HG02759 (cell line): ENCODE measurements around the gene OR8D1.
"Not testable (repeated sequence)": the region's sequence is repeated elsewhere in the genome, so short reads cannot be mapped to it uniquely, and the experiment has no call there.

Experiments
- ATAC-seq: cut with Tn5 transposase; IDR thresholded peaks from one replicate; pipeline ENCODE4 v1.9.1; 2021; ENCODE audit warnings: mild to moderate bottlenecking, moderate library complexity; ENCODE audit not compliant: unreplicated experiment

Gene OR8D1

DNA sequence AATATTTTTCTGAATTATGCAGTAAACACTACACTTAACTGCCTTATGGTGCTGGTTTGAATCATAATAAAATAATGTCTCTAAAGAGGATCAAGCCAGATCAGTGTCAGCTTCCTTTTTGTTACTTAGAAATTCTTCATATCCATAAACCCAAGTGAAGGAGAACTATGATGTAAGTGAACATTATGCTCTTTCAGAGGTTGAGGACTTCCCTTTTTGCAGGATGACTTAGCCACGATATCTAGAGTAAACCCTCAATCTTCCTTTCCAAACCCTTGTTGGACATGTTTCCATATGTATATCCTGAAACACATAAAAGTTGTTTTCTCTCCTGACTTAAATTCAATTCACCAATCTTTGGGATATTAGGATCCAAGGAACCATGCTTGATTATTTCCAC, 19.1 kb downstream of the OR8D1 start:
- no peak for ATAC-seq

DNA sequence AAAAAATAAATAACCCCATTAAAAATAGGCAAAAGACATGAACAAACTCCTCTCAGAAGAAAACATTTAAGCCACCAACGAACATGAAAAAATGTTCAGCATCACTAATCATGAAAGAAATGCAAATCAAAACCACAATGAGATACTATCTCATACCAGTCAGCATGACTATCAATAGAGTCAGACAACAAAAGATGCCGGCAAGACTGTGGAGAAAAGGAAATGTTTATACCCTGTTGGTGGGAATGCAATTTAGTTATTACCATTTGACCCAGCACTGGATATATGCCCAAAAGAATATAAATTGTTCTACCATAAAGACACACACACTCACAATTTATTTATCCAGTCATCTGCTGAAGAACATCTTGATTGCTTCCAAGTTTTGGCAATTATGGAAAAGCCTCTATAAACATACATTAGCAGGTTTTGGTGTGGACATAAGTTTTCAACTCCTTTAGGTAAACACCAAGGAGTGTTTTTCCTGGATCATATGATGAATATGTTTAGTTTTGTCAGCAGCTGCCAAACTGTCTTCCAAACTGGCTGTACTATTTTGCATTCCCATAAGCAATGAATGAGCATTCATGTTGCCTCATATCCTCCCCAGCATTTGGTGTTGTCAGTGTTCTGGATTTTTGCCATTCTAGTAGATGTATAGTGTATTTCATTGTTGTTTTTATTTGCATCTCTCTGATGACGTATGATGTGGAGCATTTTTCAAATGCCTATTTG, 28.0 kb downstream of the OR8D1 start:
- ATAC-seq = no peak

DNA sequence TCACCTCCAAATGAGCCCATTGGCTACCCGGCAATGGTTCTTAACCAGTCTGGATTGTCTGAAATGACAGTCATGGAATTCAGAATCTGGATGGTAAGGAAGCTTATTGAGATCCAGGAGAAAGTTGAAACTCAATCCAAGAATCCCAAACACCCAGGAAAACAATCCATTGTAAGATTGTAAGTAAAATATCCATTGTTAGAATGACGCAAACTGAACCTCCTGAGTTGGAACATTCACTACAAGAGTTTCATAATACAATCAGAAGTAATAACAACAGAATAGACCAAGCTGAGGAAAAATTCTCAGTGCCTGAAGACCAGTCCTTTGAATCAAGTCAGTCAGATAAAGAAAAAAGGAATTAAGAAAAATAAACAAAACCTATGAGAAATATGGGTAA, 35.5 kb downstream of the OR8D1 start:
- no peak for ATAC-seq

DNA sequence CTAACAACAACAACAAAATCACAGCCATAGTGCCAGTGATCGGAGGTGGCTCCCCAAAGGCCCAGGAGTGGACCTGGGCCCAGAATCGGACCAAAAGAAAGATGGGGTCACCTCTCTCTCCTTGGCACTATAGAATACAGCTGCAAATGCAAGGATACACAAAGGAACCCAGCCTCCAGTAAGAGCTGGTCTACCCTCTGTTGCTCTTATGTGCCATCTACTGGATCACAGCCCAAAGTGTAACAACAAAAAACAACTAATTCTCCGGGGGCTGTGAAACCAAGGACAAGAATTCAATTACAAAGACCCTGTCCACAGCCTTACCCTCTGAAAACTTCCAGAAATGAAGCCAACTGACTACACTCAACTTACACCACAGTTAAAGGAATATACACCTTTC, 35.9 kb downstream of the OR8D1 start:
- ATAC-seq = no peak

DNA sequence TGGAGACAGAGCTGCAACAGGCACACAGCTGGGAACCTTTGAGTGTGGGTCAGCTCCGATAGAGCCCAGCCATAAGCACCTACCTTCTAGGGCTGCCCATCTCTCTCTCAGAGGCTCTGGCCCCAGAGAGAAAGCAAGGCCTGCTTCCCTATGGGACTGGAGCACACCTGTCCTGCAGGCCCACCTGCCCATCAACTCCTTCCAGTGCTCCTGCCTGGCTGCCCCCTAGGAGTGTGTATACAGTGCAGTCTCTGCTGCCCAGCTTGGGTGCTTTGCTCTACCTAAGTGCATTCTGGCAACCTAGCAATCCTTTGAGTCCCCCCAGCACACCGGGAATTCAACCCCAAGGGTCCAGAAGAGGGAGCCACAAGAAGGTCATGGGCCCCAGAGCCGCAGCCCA, 36.5 kb downstream of the OR8D1 start:
- ATAC-seq = no peak

DNA sequence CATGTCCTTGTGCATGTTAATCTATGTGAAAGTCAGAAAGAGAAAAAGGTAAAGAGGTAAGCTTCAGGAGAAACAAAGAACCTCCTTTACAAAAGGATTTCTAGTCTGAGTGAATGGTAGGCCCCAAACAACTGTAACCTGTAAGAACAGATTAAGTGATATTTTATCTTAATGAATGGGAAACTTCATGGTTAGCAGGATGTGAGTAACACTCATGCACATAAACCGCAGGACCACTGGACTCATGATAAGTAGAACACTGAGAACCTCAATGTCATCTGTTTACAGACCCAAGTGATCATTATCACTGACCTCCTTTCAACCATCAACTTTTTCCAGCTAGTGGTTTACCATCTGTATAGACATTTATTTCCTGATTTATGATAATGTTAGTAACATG, 37.7 kb downstream of the OR8D1 start:
- ATAC-seq = no peak

DNA sequence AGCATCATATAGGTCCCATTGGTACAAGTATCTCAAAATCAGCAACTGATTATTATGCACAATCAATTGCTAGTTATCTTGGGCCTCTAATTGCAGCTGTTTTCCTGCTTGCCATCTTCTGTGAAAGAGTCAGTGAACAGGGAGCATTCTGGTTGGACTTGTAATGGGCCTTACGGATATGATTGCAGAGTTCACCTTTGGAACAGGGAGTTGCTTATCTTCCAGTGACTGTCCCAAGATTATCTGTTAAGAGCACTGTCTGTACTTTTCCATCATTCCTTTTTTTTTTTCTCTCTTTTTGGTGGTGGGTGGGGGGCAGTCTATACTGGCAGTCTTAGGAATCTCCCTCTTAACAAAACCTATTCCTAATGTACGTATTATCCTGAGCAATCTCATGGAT, 39.7 kb downstream of the OR8D1 start:
- no peak for ATAC-seq

DNA sequence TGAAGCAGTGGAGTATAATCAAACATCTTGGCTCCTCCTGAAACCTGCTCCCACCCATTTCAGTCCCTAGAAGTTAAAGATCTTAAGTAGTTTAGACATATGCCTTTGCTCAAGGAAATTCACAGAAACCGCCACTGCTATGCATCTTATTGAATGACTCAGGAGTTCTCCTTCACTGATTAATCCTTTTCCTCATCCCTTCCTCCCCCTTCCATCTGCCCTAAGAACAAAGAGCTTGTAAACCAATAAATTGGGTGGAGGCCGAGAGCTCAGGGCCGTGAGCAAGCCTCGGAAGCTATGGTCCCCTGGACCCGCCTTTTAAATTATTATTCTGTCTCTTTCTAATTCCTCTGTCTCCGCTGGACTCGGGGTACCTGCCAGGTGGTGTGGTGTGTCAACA, 42.9 kb downstream of the OR8D1 start:
- not testable (repeated sequence) for ATAC-seq

DNA sequence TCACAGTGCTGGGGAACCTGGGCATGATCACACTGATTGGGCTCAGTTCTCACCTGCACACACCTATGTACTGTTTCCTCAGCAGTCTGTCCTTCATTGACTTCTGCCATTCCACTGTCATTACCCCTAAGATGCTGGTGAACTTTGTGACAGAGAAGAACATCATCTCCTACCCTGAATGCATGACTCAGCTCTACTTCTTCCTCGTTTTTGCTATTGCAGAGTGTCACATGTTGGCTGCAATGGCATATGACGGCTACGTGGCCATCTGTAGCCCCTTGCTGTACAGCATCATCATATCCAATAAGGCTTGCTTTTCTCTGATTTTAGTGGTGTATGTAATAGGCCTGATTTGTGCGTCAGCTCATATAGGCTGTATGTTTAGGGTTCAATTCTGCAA, 48.7 kb downstream of the OR8D1 start:
- ATAC-seq = not testable (repeated sequence)

DNA sequence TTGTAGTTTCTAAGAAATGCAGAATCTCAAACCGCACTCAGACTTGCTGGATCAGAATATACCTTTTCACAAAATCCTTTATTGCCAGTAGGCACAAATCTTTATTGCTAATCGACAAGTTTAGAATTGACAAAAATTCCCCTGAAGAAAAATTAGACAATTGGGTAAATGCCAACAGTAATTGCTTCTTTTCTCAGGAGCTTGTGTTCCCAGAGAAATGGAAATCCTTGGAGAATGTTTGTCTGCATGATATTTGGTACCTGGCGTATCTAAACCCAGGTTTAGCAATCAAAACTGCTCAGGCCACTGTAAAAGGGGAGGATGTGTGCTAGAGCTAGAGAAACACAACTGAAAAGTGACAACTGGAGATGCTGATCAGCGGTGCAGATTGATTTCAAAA, 57.7 kb downstream of the OR8D1 start, which contains the start of gene OR8G5:
Gene OR8G5, plus strand, starts transcription at position 301 of the 400 bp plus-strand sequence. CDS start 8,556 bp downstream, outside the sequence.
- no peak for ATAC-seq
